Umbilical cord (tissue), 2 donors: ENCODE results near the gene LIMCH1. TPM values are rescaled to one million over a fixed set of nuclear protein-coding genes. Genes with fewer than 3 reads are reported as not detected.
"Not testable (repeated sequence)": the region's sequence is repeated elsewhere in the genome, so short reads cannot be mapped to it uniquely, and the experiment has no call there.

Source experiments
- DNase-seq: peaks from one replicate; pipeline ENCODE4 v3.0.0-alpha.2; 2015; ENCODE audit warnings: low spot score
- total RNA-seq: library from RNA; depleted of rRNA; stranded (reverse); fragments of >200 nt; gene quantifications from one replicate; pipeline ENCODE4 v1.2.3, GENCODE V29; 2014; ENCODE audit warnings: low replicate concordance; ENCODE audit not compliant: insufficient read depth

LIMCH1 gene
- total RNA-seq, 1 donor from 2014 or later: 144 TPM

- DNase-seq: no peak
Observed at GRCh38 chr4:41679991-41680390, 142.0 kb downstream of the LIMCH1 start.

- DNase-seq: no peak
Observed at GRCh38 chr4:41681054-41681453, 143.1 kb downstream of the LIMCH1 start.

GRCh38 chr4:41683326-41683725, 145.4 kb downstream of the LIMCH1 start:
- no peak for DNase-seq

GRCh38 chr4:41686893-41687292, 148.9 kb downstream of the LIMCH1 start:
- DNase-seq: no peak

GRCh38 chr4:41687971-41688370, 150.0 kb downstream of the LIMCH1 start:
- no peak for DNase-seq

- peak; percentile 59 for DNase-seq
Observed at GRCh38 chr4:41692717-41693345, 154.9 kb downstream of the LIMCH1 start.

- peak; percentile 58 for DNase-seq
Observed at GRCh38 chr4:41693629-41694028, 155.7 kb downstream of the LIMCH1 start.

- no peak for DNase-seq
Observed at GRCh38 chr4:41696131-41696530, 158.2 kb downstream of the LIMCH1 start.

- DNase-seq: no peak
Observed at GRCh38 chr4:41696763-41697162, 158.8 kb downstream of the LIMCH1 start.

GRCh38 chr4:41701983-41702382, 164.0 kb downstream of the LIMCH1 start:
- no peak for DNase-seq

GRCh38 chr4:41702770-41703169, 164.8 kb downstream of the LIMCH1 start:
- DNase-seq: no peak

- no peak for DNase-seq
Observed at GRCh38 chr4:41703785-41704184, 165.8 kb downstream of the LIMCH1 start.

- DNase-seq: peak; percentile 22
Observed at GRCh38 chr4:41709844-41710481, 172.0 kb downstream of the LIMCH1 start.

GRCh38 chr4:41711654-41712053, 173.7 kb downstream of the LIMCH1 start:
- not testable (repeated sequence) for DNase-seq

- no peak for DNase-seq
Observed at GRCh38 chr4:41712425-41712824, 174.5 kb downstream of the LIMCH1 start.

GRCh38 chr4:41713768-41714167, 175.8 kb downstream of the LIMCH1 start:
- DNase-seq: no peak

- no peak for DNase-seq
Observed at GRCh38 chr4:41714364-41715000, 176.5 kb downstream of the LIMCH1 start.

GRCh38 chr4:41715155-41715554, 177.2 kb downstream of the LIMCH1 start:
- peak; percentile 35 for DNase-seq

- DNase-seq: no peak
Observed at GRCh38 chr4:41718907-41719306, 180.9 kb downstream of the LIMCH1 start.

- no peak for DNase-seq
Observed at GRCh38 chr4:41719417-41719816, 181.5 kb downstream of the LIMCH1 start.

GRCh38 chr4:41722181-41722580, 184.2 kb downstream of the LIMCH1 start:
- no peak for DNase-seq

GRCh38 chr4:41723286-41723685, 185.3 kb downstream of the LIMCH1 start:
- DNase-seq: no peak

GRCh38 chr4:41725254-41725653, 187.3 kb downstream of the LIMCH1 start:
- DNase-seq: no peak
